K562 (cell line): ENCODE results near the gene SLC16A1.

ENCODE experiments used
- ZNF280A ChIP-seq: fragments of 450-650 bp; IDR thresholded peaks from 2 replicates; pipeline ENCODE4 v1.6.1; 2018; ENCODE audit warnings: mild to moderate bottlenecking, low read depth; ENCODE audit not compliant: partially characterized antibody
- ZNF3 ChIP-seq: fragments of 250-450 bp; sonication (Bioruptor Pico); IDR thresholded peaks from 2 replicates; pipeline ENCODE4 v1.5.0; 2021; ENCODE audit warnings: mild to moderate bottlenecking, moderate library complexity
- ZNF398 ChIP-seq: fragments of 250-450 bp; sonication (Bioruptor Pico); IDR thresholded peaks from 2 replicates; pipeline ENCODE4 v1.8.0; 2021; ENCODE audit warnings: moderate library complexity, mild to moderate bottlenecking, inconsistent platforms

- TF ChIP-seq ZNF280A (no peak), ZNF3 (CRISPR knock-in tag) (no peak), ZNF398 (no peak)
Observed at GRCh38 chr1:112973788-112974187, 17.8 kb upstream of the SLC16A1 start.
